ENCODE data around the gene DOCK4.

DOCK4 gene

GRCh38 chr7:111760043-111760442 lies 446.2 kb downstream of the DOCK4 start:
- Histone ChIP-seq H3K36me3 (ENCODE audit: insufficient read depth, low read length) (no peaks in the 10 kb centered on the region), H3K27me3 (ENCODE audit: insufficient read depth, low read length, poor library complexity, severe bottlenecking) (no peaks in the 10 kb centered on the region), H3K4me3 (ENCODE audit: low read length, poor library complexity, severe bottlenecking) (no peak overlapping the region), H3K9me2 (replicated peaks; ENCODE audit: low read depth, low read length) (no peaks in the 10 kb centered on the region), H3K9ac (ENCODE audit: low read depth, low read length, poor library complexity, severe bottlenecking) (no peak overlapping the region), H4K20me1 (ENCODE audit: insufficient read depth, low read length, poor library complexity, severe bottlenecking) (no peaks in the 10 kb centered on the region), H3K9me3 (ENCODE audit: insufficient read depth, low read depth, low read length) (no peaks in the 10 kb centered on the region), H3K79me2 (ENCODE audit: insufficient read depth, low read length) (no peaks in the 10 kb centered on the region), H3K4me1 (ENCODE audit: insufficient read depth, low read length, poor library complexity, severe bottlenecking) (no peaks in the 10 kb centered on the region), H3F3A (ENCODE audit: low read depth) (no peaks in the 10 kb centered on the region), H3K4me2 (ENCODE audit: low read depth, low read length, poor library complexity, severe bottlenecking) (no peak overlapping the region), H2AFZ (ENCODE audit: low read length) (no peak overlapping the region)
- TF ChIP-seq EZH2phosphoT487 (IDR thresholded peaks at IDR 0.05; ENCODE audit: borderline replicate concordance) (no peak), CTCF (conservative IDR thresholded peaks at IDR 0.05; ENCODE audit: low read length) (no peak)

- no peak for TF ChIP-seq EZH2phosphoT487 (IDR thresholded peaks at IDR 0.05; ENCODE audit: borderline replicate concordance)
- no peak for TF ChIP-seq CTCF (conservative IDR thresholded peaks at IDR 0.05; ENCODE audit: low read length)
These were observed 447.9 kb downstream of the DOCK4 start for GRCh38 chr7:111758332-111758731.

GRCh38 chr7:111756687-111757178 lies 449.5 kb downstream of the DOCK4 start:
- H3K4me1 ChIP-seq (ENCODE audit: insufficient read depth, low read length, poor library complexity, severe bottlenecking) = no peaks in the 10 kb centered on the region
- no peaks in the 10 kb centered on the region for H3F3A ChIP-seq (ENCODE audit: low read depth)
- no peaks in the 10 kb centered on the region for H3K36me3 ChIP-seq (ENCODE audit: insufficient read depth, low read length)
- H2AFZ ChIP-seq (ENCODE audit: low read length) = no peak overlapping the region
- no peak overlapping the region for H3K9ac ChIP-seq (ENCODE audit: low read depth, low read length, poor library complexity, severe bottlenecking)
- H3K27me3 ChIP-seq (ENCODE audit: insufficient read depth, low read length, poor library complexity, severe bottlenecking) = no peaks in the 10 kb centered on the region
- TF ChIP-seq CTCF (conservative IDR thresholded peaks at IDR 0.05; ENCODE audit: low read length) (no peak), EZH2phosphoT487 (IDR thresholded peaks at IDR 0.05; ENCODE audit: borderline replicate concordance) (no peak)
- no peaks in the 10 kb centered on the region for H3K9me3 ChIP-seq (ENCODE audit: insufficient read depth, low read depth, low read length)
- H3K9me2 ChIP-seq (replicated peaks; ENCODE audit: low read depth, low read length) = no peaks in the 10 kb centered on the region
- no peak overlapping the region for H3K4me2 ChIP-seq (ENCODE audit: low read depth, low read length, poor library complexity, severe bottlenecking)
- H4K20me1 ChIP-seq (ENCODE audit: insufficient read depth, low read length, poor library complexity, severe bottlenecking) = no peaks in the 10 kb centered on the region
- H3K4me3 ChIP-seq (ENCODE audit: low read length, poor library complexity, severe bottlenecking) = no peak overlapping the region
- H3K79me2 ChIP-seq (ENCODE audit: insufficient read depth, low read length) = no peaks in the 10 kb centered on the region

More at GRCh38 chr7:111758332-111758731, 447.9 kb downstream of the DOCK4 start:
- H3K4me3 ChIP-seq (ENCODE audit: low read length, poor library complexity, severe bottlenecking) = no peak overlapping the region
- no peak overlapping the region for H3K9ac ChIP-seq (ENCODE audit: low read depth, low read length, poor library complexity, severe bottlenecking)
- no peaks in the 10 kb centered on the region for H3K4me1 ChIP-seq (ENCODE audit: insufficient read depth, low read length, poor library complexity, severe bottlenecking)
- no peaks in the 10 kb centered on the region for H3K36me3 ChIP-seq (ENCODE audit: insufficient read depth, low read length)
- H3F3A ChIP-seq (ENCODE audit: low read depth) = no peaks in the 10 kb centered on the region
- H3K9me2 ChIP-seq (replicated peaks; ENCODE audit: low read depth, low read length) = no peaks in the 10 kb centered on the region
- H4K20me1 ChIP-seq (ENCODE audit: insufficient read depth, low read length, poor library complexity, severe bottlenecking) = no peaks in the 10 kb centered on the region
- H3K79me2 ChIP-seq (ENCODE audit: insufficient read depth, low read length) = no peaks in the 10 kb centered on the region
- no peaks in the 10 kb centered on the region for H3K9me3 ChIP-seq (ENCODE audit: insufficient read depth, low read depth, low read length)
- no peaks in the 10 kb centered on the region for H3K27me3 ChIP-seq (ENCODE audit: insufficient read depth, low read length, poor library complexity, severe bottlenecking)
- H2AFZ ChIP-seq (ENCODE audit: low read length) = no peak overlapping the region
- H3K4me2 ChIP-seq (ENCODE audit: low read depth, low read length, poor library complexity, severe bottlenecking) = no peak overlapping the region
